NCI-H446 treated with DMSO at 0.1 percent for 48 hours (cell line): ENCODE results near the gene IL23R.
"Not testable (repeated sequence)": the region's sequence is repeated elsewhere in the genome, so short reads cannot be mapped to it uniquely, and the experiment has no call there.

Source experiments
- DNase-seq: peaks from one replicate; lab custom pipeline; 2025; lab: John Stamatoyannopoulos, UW

Gene IL23R

GRCh38 chr1:67166196-67166595, at the start of gene IL23R:
IL23R (plus strand) TSS chr1:67166454; CDS start chr1:67168121, 1,667 bp downstream.
- DNase-seq: no peak

GRCh38 chr1:67118191-67118590, 48.1 kb upstream of the IL23R start:
- DNase-seq: no peak

DNA sequence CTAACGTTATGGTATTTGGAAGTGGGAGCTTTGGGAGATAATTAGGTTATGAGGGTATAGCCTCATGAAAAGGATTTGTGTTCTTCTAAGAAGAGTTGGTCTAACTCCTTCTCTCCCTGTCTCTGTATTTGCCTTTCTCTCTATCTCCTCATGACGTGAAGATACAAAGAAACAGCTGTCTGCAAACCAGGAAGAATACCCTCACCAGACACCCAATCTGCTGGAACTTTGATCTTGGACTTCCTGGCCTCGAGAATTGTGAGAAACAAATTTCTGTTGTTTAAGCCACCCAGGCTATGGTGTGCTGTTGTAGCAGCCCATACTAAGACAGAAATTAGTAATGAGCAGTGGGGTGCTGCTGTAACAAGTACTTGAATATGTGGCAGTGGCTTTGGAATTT, 47.6 kb upstream of the IL23R start:
- no peak for DNase-seq

- no peak for DNase-seq
Measured at GRCh38 chr1:67120855-67121619, 45.2 kb upstream of the IL23R start.

DNA sequence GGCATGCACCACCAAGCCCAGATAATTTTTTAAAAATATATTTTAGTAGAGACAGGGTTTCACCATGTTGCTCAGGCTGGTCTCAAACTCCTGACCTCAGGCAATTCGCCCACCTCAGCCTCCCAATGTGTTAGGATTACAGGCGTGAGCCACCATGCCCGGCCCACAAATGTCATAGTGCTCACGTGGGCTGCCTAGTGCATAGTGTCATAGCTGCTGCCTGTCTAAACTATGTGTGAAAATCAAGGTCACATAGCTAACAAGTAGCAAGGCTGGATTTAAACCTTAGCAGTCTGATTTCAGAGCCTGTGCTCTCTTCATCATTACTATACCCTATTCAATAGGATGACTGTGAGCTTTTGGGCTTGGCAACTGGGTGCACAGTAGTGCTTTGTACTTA, 41.8 kb upstream of the IL23R start:
- no peak for DNase-seq

DNA sequence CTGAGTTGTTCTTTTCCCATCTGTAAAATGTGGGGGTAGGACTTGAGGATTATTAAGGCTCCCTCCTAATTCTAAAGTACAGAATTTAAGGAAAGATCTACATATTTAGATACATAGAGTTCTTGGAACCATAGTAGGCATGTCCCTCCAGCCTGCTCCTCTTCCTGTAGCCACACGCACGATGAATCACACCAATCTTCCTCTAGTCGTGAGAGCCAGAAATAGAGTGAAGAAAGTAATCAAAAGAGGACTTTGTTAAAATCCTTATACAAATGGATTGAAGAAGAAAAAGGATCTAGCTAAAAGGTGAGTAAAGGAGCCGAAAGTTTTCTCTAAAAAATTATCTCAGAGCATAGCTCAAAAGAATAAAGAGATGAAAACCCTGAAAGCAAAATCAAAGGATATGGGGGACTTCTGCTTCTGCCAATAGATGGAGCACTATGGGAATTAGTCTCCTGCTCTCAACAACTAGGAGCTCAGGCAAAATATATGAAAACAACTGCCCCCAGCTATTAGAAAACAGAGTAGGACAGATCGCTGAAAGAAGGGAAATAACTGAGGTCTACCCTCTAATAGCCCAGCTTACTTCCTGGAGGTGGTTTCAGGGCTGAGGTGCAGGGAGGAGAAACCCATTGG, 40.0 kb upstream of the IL23R start:
- no peak for DNase-seq

GRCh38 chr1:67126974-67127373, 39.3 kb upstream of the IL23R start:
- DNase-seq: no peak

DNA sequence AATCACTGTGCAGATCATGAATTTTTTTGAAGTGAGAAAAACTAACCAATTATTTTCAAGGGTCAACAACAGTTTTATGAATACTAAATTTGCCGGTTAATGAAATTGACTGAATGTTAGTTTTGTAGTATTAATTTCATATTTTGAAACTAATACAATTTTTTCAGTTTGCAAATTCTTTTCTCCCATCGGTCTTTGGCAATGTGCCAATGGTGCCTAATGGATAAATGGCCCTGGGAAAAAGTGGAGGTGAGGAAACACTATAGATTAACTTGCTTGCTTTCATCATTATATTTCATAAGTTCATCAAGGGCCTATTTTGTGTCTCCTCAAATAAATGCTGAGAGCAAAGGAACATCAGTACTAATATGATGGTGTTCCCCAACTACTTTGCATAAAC, 35.6 kb upstream of the IL23R start:
- DNase-seq: no peak

DNA sequence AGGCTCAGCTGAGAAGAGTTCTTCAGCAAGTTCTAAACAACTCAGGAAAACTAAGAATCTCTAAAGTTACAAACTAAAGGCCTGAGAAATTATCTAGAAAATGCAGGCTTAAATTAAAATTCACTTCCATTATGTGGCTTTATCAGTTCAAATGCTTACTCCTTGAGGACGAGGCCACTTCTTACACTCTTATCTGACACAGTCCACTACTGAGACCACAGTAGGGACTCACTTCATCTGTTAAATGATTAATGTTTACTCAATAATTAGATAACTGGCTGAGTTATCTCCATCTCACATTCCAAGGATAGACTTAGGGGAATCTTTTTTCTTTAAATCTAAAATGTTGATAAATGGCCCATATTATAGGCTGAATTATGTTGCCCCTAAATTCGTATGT, 33.1 kb upstream of the IL23R start:
- no peak for DNase-seq

DNA sequence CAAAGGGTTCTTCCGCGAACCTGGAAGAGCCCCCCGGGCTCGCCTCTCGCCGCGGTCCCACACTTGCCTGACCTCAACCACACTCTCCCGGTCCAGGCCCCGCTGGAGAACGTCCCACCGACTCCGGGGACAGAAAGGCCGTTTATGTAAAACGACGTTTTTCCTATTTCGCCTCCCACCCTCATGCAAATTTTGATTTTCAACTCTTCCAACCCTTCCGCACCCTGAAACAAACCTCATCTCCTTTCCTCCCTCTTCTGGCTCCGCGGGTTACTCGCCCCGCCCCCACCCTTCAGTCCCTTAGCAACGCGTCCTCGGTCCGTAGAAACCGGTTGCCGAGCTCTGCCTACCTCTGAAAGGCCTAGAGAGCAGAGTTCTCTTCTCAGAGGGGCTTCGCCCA, 31.6 kb upstream of the IL23R start, which contains the start of gene C1orf141:
Gene C1orf141, minus strand, starts transcription at position 276 of the 400 bp plus-strand sequence. CDS start 7,730 bp downstream, outside the sequence.
- no peak for DNase-seq

- DNase-seq: no peak
Measured at GRCh38 chr1:67135354-67135753, 30.9 kb upstream of the IL23R start.

GRCh38 chr1:67137307-67137753, 28.9 kb upstream of the IL23R start:
- DNase-seq: no peak

DNA sequence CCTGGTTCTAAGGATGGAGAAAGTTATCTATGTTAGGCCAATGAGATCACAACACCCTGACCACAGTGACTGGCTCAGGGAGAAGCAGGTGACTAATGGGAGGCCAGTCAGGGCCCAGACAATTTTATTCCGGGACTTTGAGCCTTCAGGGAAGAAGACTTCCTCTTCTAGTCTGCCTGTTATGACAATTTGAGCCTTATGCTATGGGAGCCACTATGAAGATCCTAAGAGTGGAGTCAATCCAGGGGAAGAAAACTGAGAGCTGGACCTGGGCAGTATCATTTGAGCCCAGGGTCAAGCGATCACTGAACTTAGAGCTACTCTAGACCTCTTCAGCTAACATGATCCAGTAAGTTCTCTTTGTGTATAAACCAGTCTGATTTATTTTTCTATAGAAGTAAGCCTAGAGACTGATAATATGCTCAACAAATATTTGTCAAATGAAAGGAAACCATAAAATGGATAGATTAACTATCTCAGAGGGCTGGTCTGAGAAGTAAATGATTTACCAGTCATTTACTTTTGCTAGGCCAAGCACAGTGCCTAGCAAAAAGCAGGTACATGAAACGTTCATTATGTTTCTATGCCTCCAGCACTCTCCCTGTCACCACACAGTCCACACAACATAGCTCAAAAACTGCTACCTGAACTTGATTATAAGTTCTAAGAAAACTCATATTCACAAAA, 27.3 kb upstream of the IL23R start:
- no peak for DNase-seq

DNA sequence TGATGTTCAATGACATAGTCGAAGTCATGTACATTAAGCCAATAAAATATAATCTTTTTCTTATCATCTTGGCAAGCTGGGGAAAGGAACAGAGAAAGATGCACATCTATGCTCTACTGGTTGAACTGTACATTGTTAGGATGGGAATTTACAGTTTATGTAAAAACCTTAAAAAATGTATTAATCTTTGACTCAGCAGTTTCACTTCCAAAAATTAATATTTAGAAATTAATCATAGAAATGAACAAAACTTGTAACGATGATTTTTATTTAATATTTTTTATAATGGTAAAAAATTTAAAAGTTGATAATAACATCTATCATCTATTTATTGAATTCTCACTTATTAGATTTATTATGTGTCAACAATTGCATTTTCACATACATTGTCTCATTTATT, 25.8 kb upstream of the IL23R start:
- no peak for DNase-seq

GRCh38 chr1:67141832-67142231, 24.4 kb upstream of the IL23R start:
- DNase-seq: not testable (repeated sequence)

GRCh38 chr1:67142931-67143330, 23.3 kb upstream of the IL23R start:
- DNase-seq: no peak

GRCh38 chr1:67143966-67144365, 22.3 kb upstream of the IL23R start:
- DNase-seq: no peak

- DNase-seq: no peak
Measured at GRCh38 chr1:67144696-67145095, 21.6 kb upstream of the IL23R start.

DNA sequence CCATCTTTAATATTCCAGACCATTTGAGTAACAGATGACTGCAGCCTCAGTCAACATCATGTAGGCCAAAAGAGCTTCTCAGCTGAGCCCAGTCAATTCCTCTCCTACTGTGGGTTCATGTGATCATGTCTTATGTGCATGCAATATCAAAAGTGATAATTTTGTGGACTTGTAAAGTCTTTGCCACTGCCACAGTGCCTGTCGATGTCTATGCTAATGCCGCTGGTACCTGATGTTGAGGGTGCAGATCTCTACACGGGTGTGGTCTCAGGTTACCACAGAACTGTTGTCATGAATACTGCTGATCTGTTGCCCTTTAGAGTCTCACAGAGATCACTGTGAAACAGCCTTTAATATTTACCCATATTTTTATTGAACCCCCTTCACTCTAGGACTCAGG, 20.2 kb upstream of the IL23R start:
- DNase-seq: no peak

GRCh38 chr1:67146539-67146938, 19.7 kb upstream of the IL23R start:
- DNase-seq: no peak

DNA sequence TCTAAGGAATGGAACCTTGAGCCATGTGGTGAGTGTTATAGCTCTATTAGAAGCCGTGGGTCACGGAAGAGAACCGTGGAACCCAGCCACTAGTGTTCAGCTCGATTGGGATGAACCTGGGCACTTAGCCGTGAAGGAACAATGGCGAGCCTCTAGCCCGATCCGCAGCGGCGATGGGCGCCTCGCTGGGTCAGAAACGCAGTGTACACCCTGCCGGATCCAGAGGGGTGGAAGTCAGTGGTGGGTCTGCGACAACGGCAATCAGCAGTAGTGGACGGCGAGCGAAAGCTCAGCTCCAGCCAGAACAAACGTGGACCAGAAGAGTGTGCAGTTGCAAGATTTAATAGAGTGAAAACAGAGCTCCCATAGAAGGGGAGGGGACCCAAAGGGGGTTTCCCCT, 18.3 kb upstream of the IL23R start:
- not testable (repeated sequence) for DNase-seq

GRCh38 chr1:67148516-67149178, 17.6 kb upstream of the IL23R start:
- DNase-seq: no peak
